Gastrocnemius medialis (tissue), 4 donors: ENCODE data around the gene SRPK3.
"Not testable (repeated sequence)": the region's sequence is repeated elsewhere in the genome, so short reads cannot be mapped to it uniquely, and the experiment has no call there.

Experiments used
- POLR2A ChIP-seq, 2 donors: fragments of 450-650 bp; IDR thresholded peaks; one replicate each; pipeline ENCODE4 v1.6.1; 2017; ENCODE audit warnings: antibody characterized with exemption in 2 of 2, mild to moderate bottlenecking in 2 of 2, moderate library complexity in 2 of 2
- TF ChIP-seq, protein P1 (sequence below), 5 experiments: fragments of 450-650 bp in 3 of 5; fragments of 200-600 bp in 2 of 5; sonication (generic) in 2 of 5; IDR thresholded peaks in 4 of 5; conservative IDR thresholded peaks in 1 of 5; 1 replicate in 4 of 5; 2 replicates in 1 of 5; pipeline ENCODE4 v1.5.1; 2016 to 2019; ENCODE audit warnings: antibody characterized with exemption in 5 of 5, mild to moderate bottlenecking in 3 of 5, moderate library complexity in 3 of 5

DNA sequence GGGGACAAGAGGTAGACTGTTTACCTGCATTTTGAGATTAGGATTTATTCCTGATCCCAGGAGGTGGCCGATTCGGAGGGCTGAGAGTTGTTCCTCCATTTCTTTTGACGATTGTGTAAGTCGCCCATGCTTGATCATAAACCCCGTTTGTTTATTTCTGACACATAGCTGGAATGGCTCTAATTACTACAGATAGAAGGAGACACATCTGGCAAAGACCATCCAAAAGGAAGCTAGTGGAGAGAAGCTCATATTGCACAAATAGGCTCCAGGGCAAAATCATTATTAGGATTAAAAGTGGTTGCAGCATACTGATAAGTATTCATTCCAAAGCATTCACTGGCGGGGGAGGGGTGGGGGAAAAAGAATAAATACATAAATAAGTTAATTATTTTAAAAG is 33.9 kb upstream of the SRPK3 start:
- TF ChIP-seq, protein P1, sequence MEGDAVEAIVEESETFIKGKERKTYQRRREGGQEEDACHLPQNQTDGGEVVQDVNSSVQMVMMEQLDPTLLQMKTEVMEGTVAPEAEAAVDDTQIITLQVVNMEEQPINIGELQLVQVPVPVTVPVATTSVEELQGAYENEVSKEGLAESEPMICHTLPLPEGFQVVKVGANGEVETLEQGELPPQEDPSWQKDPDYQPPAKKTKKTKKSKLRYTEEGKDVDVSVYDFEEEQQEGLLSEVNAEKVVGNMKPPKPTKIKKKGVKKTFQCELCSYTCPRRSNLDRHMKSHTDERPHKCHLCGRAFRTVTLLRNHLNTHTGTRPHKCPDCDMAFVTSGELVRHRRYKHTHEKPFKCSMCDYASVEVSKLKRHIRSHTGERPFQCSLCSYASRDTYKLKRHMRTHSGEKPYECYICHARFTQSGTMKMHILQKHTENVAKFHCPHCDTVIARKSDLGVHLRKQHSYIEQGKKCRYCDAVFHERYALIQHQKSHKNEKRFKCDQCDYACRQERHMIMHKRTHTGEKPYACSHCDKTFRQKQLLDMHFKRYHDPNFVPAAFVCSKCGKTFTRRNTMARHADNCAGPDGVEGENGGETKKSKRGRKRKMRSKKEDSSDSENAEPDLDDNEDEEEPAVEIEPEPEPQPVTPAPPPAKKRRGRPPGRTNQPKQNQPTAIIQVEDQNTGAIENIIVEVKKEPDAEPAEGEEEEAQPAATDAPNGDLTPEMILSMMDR (IDR thresholded peaks at IDR 0.05 in 4 of 5, conservative IDR thresholded peaks at IDR 0.05 in 1 of 5), result not testable (repeated sequence)
- TF ChIP-seq POLR2A (IDR thresholded peaks at IDR 0.05), result not testable (repeated sequence)
